OCI-LY1 (cell line): ENCODE data around the gene QRICH1.

Experiments
- EZH2 ChIP-seq: fragments of 200-600 bp; sonication (generic), shearing (Covaris generic); IDR thresholded peaks from 2 replicates; pipeline ENCODE4 v1.8.0; 2017; ENCODE audit warnings: borderline replicate concordance, mixed run types, mild to moderate bottlenecking, antibody characterized with exemption, low read length, moderate library complexity, mixed read lengths
- TF ChIP-seq, protein P1 (sequence below): fragments of 200-600 bp; sonication (generic), shearing (Covaris generic); IDR thresholded peaks from 2 replicates; pipeline ENCODE4 v1.5.1; 2017; ENCODE audit warnings: mild to moderate bottlenecking, antibody characterized with exemption, low read length, moderate library complexity, mixed read lengths

DNA sequence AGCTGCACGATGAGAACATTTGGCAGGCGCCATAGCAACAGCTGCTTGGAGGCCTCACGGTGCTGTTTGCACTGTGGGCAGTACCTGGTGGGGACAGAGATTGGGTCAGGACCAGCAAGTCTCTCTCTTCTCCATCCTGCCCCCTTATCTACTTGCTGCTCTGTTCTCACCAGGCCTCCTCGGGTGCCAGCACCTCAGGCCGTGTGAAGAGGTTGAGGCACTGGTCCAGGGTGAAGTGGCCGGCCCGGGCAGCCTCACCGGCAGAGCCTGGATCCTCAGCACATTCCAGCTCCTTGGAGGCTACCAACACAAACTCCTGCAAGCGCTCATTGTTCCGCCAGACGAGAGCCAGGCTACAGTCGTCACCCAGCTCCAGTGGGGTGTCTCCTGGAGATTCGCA is 16.9 kb upstream of the QRICH1 start:
- TF ChIP-seq, protein P1, sequence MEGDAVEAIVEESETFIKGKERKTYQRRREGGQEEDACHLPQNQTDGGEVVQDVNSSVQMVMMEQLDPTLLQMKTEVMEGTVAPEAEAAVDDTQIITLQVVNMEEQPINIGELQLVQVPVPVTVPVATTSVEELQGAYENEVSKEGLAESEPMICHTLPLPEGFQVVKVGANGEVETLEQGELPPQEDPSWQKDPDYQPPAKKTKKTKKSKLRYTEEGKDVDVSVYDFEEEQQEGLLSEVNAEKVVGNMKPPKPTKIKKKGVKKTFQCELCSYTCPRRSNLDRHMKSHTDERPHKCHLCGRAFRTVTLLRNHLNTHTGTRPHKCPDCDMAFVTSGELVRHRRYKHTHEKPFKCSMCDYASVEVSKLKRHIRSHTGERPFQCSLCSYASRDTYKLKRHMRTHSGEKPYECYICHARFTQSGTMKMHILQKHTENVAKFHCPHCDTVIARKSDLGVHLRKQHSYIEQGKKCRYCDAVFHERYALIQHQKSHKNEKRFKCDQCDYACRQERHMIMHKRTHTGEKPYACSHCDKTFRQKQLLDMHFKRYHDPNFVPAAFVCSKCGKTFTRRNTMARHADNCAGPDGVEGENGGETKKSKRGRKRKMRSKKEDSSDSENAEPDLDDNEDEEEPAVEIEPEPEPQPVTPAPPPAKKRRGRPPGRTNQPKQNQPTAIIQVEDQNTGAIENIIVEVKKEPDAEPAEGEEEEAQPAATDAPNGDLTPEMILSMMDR = no peak
- no peak for TF ChIP-seq EZH2
